BJ (cell line): ENCODE measurements around the gene AOAH. TPM values are rescaled to one million over a fixed set of nuclear protein-coding genes. Genes with fewer than 3 reads are reported as not detected.

Source experiments
- CTCF ChIA-PET: fragments of 350-600 bp; formaldehyde crosslinking; extraction: SDS; loops from one replicate; lab custom pipeline; 2021; ENCODE audit warnings: antibody characterized with exemption, inconsistent platforms; lab: Yijun Ruan, JAX
- POLR2A ChIA-PET: fragments of 300-600 bp; sonication (Branson Sonifier 250); formaldehyde crosslinking; extraction: SDS; loops from one replicate; lab custom pipeline; 2021; ENCODE audit warnings: antibody characterized with exemption; lab: Charles Lee
- DNase-seq: peaks from one replicate; pipeline ENCODE4 v3.0.0-alpha.2; 2011; ENCODE audit warnings: low read depth
- H3K27me3 ChIP-seq: 2 replicates; pipeline ENCODE4 v1.6.0; 2011; ENCODE audit warnings: low read length; ENCODE audit not compliant: control insufficient read depth, insufficient read depth
- H3K36me3 ChIP-seq: 2 replicates; pipeline ENCODE4 v1.5.1; 2011; ENCODE audit warnings: low read length; ENCODE audit not compliant: control insufficient read depth, insufficient read depth
- H3K4me3 ChIP-seq: 2 replicates; pipeline ENCODE4 v1.5.1; 2011; ENCODE audit warnings: low read depth, mild to moderate bottlenecking, control low read depth, low read length
- polyA plus RNA-seq: library from polyadenylated mRNA; depleted of rRNA; stranded (reverse); fragments of >200 nt; gene quantifications from 2 replicates; pipeline ENCODE4 v1.2.3, GENCODE V29; 2011
- TF ChIP-seq, protein P1 (sequence below): IDR thresholded peaks from 2 replicates; pipeline ENCODE4 v1.5.1; 2011; ENCODE audit warnings: low read depth, mild to moderate bottlenecking, control low read depth, inconsistent platforms, low read length, moderate library complexity; ENCODE audit not compliant: insufficient read depth

AOAH gene
- polyA plus RNA-seq, 1 experiment, result not detected

DNA sequence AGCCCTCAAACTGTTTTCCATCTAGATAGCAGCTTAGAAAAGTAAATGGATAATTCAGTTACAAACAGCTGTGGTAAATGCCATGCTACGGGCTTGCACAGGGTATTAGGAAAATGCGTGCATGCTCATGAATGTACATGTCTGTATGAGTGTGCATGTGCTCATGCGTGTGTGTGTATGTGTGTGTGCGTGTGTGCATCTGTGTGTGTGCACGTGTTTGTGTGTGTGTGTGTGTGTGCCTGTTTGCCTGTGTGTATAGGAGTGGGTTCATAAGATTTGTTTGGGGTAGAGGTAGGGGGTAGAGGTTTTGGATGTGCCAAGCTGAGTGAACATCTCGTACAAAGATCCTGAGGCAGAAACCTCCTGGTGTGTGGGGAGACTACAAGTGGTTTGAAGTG, 52.9 kb downstream of the AOAH start:
- CTCF ChIA-PET, result interaction anchor here (0.7 to 8.9 kb wide), 30 partner anchors 8 to 511 kb away, joined by 3 to 197 read pairs (median 5); no protein-coding TSS in a partner anchor
- POLR2A ChIA-PET, result no interaction called here
- H3K4me3 ChIP-seq, result no peak overlapping the region

DNA sequence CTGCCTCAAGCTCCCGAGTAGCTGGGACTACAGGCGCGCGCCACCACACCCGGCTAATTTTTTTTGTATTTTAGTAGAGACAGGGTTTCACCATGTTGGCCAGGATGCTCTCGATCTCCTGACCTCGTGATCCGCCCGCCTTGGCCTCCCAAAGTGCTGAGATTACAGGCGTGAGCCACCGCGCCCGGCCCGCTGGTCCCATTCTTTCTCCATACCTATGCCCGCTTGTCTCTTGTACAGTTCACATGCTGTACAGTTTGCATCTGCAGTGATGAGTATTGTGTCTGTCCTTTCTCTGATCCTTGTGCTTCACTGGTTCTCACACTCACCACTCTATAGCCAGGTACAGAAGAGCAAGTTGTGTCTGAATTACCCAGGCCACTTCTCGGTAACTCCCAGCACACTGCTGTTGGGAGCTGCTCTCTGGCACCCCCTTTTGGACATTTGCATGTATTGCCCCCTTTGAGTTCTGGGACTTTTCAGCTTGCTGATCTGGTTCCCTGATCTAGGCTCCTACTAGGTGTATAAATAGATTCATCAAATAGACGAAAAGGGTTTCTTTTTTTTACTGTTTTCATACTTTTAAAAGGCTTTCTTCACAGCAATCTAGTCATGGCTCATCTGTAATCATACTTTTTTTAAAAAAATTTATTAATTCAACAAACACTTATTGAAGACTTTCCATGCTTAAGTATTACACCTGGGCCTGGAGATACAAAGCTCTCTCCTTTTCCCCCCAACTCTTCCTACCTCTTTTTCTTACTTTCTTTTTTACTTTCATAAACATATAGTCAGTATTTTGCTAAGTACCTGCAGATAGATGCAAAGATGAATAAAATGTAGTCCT, 53.5 kb downstream of the AOAH start:
- no peak for DNase-seq
- POLR2A ChIA-PET, result no interaction called here
- TF ChIP-seq, protein P1, sequence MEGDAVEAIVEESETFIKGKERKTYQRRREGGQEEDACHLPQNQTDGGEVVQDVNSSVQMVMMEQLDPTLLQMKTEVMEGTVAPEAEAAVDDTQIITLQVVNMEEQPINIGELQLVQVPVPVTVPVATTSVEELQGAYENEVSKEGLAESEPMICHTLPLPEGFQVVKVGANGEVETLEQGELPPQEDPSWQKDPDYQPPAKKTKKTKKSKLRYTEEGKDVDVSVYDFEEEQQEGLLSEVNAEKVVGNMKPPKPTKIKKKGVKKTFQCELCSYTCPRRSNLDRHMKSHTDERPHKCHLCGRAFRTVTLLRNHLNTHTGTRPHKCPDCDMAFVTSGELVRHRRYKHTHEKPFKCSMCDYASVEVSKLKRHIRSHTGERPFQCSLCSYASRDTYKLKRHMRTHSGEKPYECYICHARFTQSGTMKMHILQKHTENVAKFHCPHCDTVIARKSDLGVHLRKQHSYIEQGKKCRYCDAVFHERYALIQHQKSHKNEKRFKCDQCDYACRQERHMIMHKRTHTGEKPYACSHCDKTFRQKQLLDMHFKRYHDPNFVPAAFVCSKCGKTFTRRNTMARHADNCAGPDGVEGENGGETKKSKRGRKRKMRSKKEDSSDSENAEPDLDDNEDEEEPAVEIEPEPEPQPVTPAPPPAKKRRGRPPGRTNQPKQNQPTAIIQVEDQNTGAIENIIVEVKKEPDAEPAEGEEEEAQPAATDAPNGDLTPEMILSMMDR, result peak; percentile 95
- Histone ChIP-seq H3K27me3 (0 out of 2 replicates have a peak, but pooled peaks cover 1% of the 10 kb centered on the region), H3K4me3 (no peak overlapping the region), H3K36me3 (no peaks in the 10 kb centered on the region)
- CTCF ChIA-PET, result interaction anchor here (0.7 to 8.9 kb wide), 36 partner anchors 8 to 511 kb away, joined by 3 to 197 read pairs (median 4); no protein-coding TSS in a partner anchor

More for the DNA sequence above, 52.9 kb downstream of the AOAH start:
- H3K27me3 ChIP-seq, result 0 out of 2 replicates have a peak, but pooled peaks cover 1% of the 10 kb centered on the region
- H3K36me3 ChIP-seq, result no peaks in the 10 kb centered on the region
- TF ChIP-seq, protein P1, result no peak
- no peak for DNase-seq

GRCh38 chr7:36668750-36669149, 55.5 kb downstream of the AOAH start:
- ChIA-PET POLR2A (no interaction called here), CTCF (interaction anchor here (0.6 to 8.9 kb wide), 3 partner anchors 141 to 228 kb away, joined by 4 to 197 read pairs (median 24); no protein-coding TSS in a partner anchor)
- TF ChIP-seq, protein P1, result no peak
- 0 out of 2 replicates have a peak, but pooled peaks cover 1% of the 10 kb centered on the region for H3K27me3 ChIP-seq
- H3K36me3 ChIP-seq, result no peaks in the 10 kb centered on the region
- DNase-seq, result no peak
- no peak overlapping the region for H3K4me3 ChIP-seq

DNA sequence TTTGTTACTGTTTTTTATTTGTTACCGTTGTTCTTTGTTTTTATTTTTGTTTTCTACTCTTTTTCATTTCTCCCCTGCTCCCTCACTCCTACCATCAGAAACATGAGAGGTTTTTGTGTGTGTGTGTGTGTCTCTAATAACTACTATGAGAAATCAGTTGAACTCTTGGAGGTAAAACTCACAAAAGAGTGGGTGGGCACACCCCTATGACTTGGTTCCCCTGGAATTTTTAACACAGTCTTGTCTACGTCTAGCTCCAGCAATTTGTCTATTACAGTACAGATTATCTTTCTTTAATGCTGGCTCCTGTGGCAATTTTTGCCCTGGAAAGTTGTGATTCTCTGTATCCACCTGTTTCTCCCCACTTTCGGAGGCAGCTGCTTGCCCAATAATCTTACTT, 56.2 kb downstream of the AOAH start:
- Histone ChIP-seq H3K36me3 (no peaks in the 10 kb centered on the region), H3K27me3 (no peaks in the 10 kb centered on the region), H3K4me3 (no peak overlapping the region)
- DNase-seq, result no peak
- ChIA-PET CTCF (interaction anchor here (0.6 to 8.9 kb wide), 4 partner anchors 13 to 227 kb away, joined by 3 to 197 read pairs (median 4); no protein-coding TSS in a partner anchor), POLR2A (no interaction called here)
- TF ChIP-seq, protein P1, result no peak
